Astrocyte of the cerebellum (primary cell): Measurements from ENCODE around the gene RASAL2.
"Not testable (repeated sequence)": the region's sequence is repeated elsewhere in the genome, so short reads cannot be mapped to it uniquely, and the experiment has no call there.

Source experiments
- DNase-seq: peaks from one replicate; pipeline ENCODE4 v3.0.0-alpha.2; 2011; ENCODE audit warnings: low read depth
- H3K4me3 ChIP-seq: 2 replicates; pipeline ENCODE4 v1.5.1; 2011; ENCODE audit warnings: mild to moderate bottlenecking, low read depth, low read length, moderate library complexity
- in situ Hi-C: cut with HindIII; loops from 2 replicates; pipeline ENCODE4 v1.10.0; 2017; ENCODE audit warnings: low sequenced_read_pairs
- TF ChIP-seq, protein P1 (sequence below): IDR thresholded peaks from 2 replicates; pipeline ENCODE4 v1.5.1; 2012; ENCODE audit warnings: low read length, low read depth, moderate library complexity, mild to moderate bottlenecking; ENCODE audit errors: missing control alignments

The RASAL2 gene

DNA sequence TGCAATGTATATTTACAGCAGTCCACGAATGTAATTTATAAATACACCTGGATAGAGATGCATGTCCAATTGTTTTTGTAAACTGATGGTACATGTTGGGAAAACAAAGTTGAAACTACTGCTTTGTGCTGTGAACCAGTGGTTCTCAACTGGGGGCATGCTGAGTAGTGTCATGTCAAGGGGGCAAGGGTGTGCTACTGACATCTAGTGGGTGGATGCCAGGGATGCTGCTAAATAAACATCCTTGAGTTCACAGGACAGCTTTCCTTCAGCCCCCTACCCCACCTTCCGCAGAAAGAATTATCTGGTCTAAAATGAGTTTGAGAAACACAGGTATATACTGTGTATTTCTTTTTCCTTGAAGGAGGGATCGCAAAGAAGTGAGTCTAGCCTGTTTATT lies 95.9 kb downstream of the RASAL2 start:
- TF ChIP-seq, protein P1, sequence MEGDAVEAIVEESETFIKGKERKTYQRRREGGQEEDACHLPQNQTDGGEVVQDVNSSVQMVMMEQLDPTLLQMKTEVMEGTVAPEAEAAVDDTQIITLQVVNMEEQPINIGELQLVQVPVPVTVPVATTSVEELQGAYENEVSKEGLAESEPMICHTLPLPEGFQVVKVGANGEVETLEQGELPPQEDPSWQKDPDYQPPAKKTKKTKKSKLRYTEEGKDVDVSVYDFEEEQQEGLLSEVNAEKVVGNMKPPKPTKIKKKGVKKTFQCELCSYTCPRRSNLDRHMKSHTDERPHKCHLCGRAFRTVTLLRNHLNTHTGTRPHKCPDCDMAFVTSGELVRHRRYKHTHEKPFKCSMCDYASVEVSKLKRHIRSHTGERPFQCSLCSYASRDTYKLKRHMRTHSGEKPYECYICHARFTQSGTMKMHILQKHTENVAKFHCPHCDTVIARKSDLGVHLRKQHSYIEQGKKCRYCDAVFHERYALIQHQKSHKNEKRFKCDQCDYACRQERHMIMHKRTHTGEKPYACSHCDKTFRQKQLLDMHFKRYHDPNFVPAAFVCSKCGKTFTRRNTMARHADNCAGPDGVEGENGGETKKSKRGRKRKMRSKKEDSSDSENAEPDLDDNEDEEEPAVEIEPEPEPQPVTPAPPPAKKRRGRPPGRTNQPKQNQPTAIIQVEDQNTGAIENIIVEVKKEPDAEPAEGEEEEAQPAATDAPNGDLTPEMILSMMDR = peak; percentile 35
- in situ Hi-C loops = no loop called here

DNA sequence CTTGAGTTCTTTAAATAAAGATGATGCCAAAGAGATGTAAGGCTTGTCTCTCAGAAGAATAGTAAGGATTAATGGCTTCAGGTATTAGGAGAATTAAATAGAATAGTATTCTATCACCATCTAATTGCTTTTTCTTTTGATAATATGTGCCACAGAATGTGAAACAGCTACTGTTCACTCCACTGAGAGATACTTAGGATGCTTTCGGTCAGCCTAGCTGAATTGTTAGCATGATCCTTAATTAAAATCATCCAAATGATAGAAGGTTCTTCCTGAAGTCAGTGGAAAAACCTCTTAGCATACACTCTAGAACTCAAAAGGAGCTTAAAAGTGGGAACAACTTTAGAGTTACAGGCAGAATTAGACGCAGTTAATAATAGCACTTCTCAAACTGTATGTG lies 97.0 kb downstream of the RASAL2 start:
- H3K4me3 ChIP-seq = no peak overlapping the region
- in situ Hi-C loops = no loop called here
- TF ChIP-seq, protein P1 = no peak
- no peak for DNase-seq

More for the DNA sequence above, 95.9 kb downstream of the RASAL2 start:
- no peak overlapping the region for H3K4me3 ChIP-seq
- DNase-seq = no peak

- TF ChIP-seq, protein P1 = no peak
- in situ Hi-C loops = no loop called here
- H3K4me3 ChIP-seq = no peak overlapping the region
- peak; percentile 23 for DNase-seq
These were observed 98.8 kb downstream of the RASAL2 start for GRCh38 chr1:178192686-178193085.

GRCh38 chr1:178196631-178197030 lies 102.7 kb downstream of the RASAL2 start:
- in situ Hi-C loops = no loop called here
- TF ChIP-seq, protein P1 = no peak
- DNase-seq = no peak
- H3K4me3 ChIP-seq = no peak overlapping the region

- in situ Hi-C loops, DNase-seq, H3K4me3 ChIP-seq: not testable (repeated sequence)
These were observed 108.2 kb downstream of the RASAL2 start for GRCh38 chr1:178202095-178202494.

GRCh38 chr1:178202546-178202945 lies 108.6 kb downstream of the RASAL2 start:
- H3K4me3 ChIP-seq, in situ Hi-C loops, DNase-seq: not testable (repeated sequence)

- in situ Hi-C loops = loop anchor here (5.0 kb wide), 1 partner anchor 56 kb away; no protein-coding TSS in a partner anchor
- not testable (repeated sequence) for H3K4me3 ChIP-seq, DNase-seq
These were observed 114.5 kb downstream of the RASAL2 start for GRCh38 chr1:178208269-178208856.

DNA sequence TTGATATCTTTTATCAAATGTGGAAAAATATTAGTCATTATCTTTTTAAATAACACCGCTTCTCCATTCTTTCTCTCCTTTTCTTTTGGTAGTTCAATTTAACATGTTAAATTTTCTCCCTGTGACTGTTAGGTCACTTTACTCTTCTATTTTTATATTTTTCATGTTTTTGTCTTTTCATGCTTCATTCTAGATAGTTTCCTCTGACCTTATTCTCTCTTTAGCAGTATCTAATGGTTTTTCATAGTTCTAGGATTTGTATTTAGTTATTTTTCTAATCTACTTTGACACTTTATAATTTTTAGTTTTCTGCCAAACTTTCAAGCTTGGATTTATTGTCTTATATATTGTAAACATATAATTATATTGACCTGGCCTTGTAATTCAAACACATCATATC lies 116.0 kb downstream of the RASAL2 start:
- H3K4me3 ChIP-seq = no peak overlapping the region
- in situ Hi-C loops = loop anchor here (5.0 kb wide), 1 partner anchor 58 kb away; no protein-coding TSS in a partner anchor
- TF ChIP-seq, protein P1 = no peak
- DNase-seq = no peak
